GM19043 (cell line): ENCODE results near the gene TP63.
A peak's percentile ranks its signal among the peaks of the same experiment; 100 is the strongest.
"Not testable (repeated sequence)": the region's sequence is repeated elsewhere in the genome, so short reads cannot be mapped to it uniquely, and the experiment has no call there.

Source experiments
- ATAC-seq: cut with Tn5 transposase; IDR thresholded peaks from one replicate; pipeline ENCODE4 v1.9.1; 2021; ENCODE audit warnings: low read depth; ENCODE audit not compliant: unreplicated experiment

The TP63 gene

DNA sequence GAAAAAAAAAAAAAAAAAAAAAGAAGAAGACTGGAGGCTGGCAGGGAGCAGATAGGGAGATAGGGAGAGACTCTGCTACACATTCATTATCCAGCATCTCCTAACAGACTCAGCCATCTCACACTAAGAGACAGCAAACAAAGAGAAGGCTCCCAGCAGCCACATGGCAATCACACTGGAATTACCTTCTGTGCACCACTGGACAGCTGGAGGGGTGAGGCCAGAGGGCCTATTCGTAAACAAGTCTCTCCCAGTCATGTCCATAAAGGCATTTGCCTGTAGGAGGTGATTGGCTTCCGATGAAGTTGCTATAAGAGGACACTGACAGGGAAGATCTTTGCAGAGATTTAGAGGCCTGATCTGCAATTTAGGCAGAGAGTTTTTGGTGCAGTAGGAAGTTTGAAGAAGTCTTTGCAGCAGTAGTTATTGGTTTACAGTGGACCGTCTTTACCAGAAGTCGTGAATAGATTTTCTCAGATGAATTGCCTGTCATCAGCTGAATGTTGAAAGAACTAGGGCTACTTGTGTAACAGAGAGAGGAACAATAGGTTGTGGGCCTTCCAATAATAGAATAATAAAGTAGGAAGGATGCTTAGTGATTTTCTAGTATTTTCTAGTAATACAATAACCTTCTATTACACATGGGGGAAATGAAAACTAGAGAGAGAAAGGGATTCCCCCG is 89.7 kb downstream of the TP63 start:
- ATAC-seq = no peak

DNA sequence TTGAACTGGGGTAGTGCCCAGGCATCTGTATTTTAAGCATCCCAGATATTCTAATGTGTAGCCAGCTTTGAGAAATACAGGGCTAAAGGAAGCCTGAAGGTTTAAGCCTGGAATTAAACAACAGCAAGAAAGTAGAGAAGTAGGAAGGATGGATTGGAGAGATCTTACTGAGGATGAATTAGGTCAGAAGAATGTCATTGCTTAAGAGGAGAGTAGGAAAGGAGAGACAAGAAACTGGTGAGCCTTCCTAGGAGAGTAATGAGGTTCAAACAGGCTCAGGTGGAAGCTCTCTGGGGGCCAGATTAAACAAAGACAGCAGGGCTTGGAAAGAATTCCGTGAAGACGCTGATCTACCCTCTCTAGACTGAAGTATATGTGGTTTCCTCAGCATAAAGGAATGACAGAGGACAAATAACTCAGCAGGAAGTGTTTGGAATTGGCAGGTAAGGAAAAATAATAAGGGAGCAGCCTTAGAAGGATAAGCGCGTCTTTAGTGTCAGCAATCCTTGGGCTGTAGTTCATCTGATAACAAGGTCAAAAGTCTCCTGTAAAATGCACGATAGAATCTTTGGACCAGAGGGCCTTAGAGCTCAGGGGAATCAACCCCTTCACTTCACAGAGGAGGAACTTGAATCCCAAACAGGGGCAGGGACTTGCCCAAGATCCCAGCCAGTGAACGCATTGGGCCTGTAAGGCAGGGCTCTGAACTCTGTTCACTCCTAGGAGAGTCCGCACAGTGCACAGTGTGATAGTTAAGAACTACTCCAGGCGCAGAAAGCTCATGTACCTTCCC is 90.9 kb downstream of the TP63 start:
- ATAC-seq = no peak

DNA sequence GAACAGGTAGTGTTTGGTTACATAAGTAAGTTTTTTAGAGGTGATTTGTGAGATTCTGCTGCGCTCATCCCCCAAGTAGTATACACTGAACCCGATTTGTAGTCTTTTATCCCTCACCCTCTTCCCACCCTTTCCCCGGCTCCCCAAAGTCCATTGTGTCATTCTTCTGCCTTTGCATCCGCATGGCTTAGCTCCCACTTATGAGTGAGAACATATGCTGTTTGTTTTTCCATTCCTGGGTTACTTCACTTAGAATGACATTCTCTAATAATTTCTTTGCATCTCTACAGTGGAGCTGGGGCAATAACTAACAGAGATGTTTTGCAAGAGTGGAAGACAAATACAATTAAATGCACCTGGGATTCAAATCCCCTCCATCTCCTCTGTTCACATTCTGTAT is 93.2 kb downstream of the TP63 start:
- no peak for ATAC-seq

DNA sequence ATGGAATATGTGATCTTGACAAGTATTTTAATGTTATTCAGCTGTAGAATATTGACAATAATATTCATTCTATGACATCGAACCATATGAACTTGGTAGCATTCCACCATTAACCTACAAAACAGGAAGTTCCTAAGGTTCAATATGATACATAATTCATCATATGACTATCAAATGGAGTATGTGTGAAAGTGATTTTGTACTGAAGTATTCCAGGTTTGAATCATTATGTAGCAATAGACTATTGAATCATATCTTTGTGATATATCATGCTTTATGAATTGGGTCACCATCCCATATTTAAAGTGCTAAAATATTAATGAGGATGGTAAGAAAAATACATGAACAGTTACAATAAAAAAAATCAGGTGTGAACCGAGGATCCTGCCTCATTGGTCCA is 95.1 kb downstream of the TP63 start:
- no peak for ATAC-seq

DNA sequence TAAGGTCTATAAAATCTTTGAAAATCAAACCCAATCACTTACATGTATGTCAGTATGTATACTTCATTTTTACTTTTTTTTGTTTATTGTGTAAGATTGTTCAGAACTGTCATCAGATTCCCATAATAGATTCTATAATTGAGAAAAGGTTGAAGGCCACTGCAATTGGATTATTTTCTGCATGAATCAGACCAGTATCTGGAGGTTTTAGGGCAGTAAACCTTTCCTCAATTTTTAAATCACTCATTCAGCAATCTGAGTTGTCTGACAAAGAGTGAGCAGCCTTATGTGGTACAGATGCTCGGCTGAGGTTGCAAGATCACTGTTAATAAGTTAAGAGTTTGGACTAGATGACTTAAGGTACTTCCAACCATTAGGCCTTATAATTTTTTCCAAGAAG is 96.0 kb downstream of the TP63 start:
- ATAC-seq = no peak

DNA sequence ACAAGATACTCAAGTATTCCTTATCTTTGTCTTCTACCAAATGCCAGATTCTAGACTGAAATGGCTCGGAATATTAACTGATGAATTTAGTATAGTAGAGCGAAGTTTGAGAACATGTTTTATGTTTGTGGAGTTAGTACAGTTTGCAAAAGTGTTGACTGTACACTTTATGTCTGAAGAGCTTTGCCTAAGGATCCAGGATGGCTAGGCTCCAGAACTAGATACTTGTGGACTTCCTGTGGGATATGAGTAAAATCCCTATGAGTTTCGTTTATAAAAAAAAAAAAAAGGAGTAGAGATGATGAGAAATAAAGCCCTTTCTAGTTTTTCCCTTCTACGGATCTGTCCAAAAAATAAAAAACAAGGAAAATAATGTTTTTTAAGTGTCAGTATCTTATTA is 96.7 kb downstream of the TP63 start:
- ATAC-seq = no peak

DNA sequence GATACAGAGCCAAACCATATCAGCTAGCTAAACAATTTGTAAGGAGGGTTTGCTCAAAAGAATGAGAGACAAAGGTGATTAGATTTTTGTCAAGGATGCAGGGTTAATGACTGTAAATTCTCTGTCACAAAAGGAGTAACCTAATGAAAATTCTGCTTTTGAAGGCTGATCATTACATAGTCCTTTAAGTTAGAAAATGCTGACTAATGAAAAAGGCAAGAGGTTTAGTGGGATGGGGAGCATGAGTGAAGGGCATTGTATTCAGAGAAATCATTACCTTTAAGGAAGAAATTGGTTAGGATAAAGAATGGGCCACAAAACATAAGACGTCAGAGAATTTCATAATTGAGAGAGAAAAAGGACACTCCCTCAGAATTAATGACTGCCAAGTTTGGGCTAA is 97.7 kb downstream of the TP63 start:
- no peak for ATAC-seq

DNA sequence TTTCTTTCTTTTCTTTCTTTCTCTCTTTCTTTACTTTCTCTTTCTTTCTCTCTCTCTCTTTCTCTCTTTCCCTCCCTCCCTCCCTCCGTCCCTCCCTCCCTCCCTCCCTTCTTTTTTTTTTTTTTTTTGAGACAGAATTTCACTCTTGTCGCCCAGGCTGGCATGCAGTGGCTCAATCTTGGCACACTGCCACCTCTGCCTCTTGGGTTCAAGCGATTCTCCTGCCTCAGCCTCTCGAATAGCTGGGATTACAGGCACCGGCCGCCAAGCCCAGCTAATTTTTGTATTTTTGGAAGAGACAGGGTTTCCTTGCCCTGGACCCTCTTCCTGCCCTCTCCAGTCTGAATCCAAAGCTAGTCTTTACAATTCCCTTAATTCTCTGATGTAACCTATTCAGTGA is 102.9 kb downstream of the TP63 start:
- no peak for ATAC-seq

DNA sequence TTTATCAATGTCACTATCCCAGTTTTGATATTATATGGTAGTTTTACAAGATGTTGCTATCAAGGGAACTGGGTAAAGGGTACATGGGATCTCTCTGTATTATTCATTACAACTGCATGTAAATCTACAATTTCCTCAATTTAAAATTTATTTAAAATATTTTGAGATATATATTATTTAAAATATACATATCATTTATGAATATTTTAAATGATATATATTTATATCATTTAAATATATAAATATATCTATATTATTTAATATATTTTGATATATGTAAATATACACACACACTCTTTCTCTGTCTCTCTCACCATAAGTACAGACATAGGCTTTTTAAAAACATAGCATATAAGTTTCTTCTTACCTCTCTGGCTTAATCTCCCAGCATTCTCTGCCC is 104.7 kb downstream of the TP63 start:
- no peak for ATAC-seq

DNA sequence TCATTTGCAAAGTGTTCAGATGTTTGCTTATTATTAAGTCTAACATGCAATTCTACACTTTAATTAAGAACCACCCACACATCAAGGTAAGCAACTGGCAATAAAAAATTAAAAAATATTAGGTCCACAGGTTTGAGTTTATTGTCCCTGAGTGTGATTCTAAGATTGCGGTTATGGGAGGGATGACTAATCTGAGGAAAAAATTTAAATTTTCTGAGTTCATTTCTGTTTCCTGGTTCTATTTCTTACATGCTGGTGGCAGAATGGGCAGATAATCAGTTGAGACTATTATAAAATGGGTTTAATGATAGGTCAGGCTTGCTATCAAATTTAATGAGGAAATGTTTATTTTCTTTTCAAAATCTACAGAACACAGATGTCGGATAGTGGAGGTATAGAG is 105.9 kb downstream of the TP63 start:
- no peak for ATAC-seq

DNA sequence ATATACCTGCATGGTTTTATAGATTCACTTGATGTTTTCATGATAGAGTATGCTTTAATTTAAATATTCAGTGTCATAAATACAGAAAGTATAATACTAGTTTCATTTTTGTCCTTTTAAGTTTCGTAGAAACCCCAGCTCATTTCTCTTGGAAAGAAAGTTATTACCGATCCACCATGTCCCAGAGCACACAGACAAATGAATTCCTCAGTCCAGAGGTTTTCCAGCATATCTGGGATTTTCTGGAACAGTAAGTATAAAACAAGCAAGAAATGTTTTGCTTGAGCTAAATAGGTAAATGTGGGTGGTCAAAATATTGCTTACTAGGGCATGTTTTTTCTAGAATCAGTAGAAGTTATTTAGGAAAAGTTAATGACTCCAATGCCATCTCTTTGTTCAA is 106.4 kb downstream of the TP63 start:
- ATAC-seq = no peak

DNA sequence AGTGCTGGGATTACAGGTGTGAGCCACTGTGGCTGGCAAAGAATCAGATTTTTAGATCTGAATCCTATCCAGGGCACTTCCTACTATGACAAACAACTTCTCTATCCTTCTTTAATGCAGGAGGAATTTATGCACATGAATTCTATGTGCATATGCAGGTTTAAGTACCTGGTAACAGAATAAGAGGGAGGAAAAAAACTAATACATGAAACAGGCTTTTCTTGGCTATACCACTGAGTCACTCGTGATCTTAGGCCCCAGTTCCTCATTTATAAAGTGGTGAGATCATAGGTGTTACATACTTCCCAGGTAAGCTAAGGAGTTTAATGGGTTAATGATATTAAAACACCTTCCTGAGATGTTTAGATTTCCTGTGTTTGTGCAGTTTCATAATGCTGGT is 108.2 kb downstream of the TP63 start:
- no peak for ATAC-seq

DNA sequence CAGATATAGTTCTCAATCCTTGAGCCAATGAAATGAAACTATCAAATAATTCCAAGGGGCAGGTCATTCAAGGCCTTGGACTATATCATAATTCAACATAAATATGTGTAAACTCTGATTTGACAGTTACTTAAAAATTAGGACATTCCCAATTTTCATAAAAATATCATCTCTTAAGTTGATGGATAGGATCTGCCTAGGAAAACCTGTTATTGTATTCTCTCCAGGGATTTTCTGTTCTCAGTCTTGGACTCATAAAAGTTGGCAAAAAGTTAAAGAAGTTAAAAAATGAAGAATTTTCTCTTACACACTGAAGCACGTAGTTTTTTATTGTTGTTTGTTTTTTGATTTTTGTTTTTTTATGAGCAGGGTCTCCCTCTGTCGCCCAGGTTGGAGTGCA is 109.0 kb downstream of the TP63 start:
- no peak for ATAC-seq

DNA sequence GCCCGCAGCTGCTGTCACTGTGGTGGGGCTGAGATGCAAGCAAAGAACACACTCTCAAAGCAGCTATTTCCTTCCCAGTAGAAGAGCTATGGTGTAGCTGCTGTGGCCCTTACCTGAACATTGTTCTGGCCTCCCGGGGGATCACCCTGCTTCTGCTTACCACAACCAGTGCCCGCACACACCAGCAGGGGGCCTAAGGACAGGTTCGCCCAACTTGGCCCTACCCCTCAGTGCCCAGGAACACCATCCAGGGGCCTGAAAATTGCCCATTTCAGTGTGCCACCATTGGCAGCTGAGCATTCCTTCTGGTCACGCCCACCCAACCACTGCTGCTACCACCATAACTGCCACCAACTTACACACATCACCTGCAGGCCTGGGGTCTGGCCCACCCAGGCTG is 113.0 kb downstream of the TP63 start:
- no peak for ATAC-seq

DNA sequence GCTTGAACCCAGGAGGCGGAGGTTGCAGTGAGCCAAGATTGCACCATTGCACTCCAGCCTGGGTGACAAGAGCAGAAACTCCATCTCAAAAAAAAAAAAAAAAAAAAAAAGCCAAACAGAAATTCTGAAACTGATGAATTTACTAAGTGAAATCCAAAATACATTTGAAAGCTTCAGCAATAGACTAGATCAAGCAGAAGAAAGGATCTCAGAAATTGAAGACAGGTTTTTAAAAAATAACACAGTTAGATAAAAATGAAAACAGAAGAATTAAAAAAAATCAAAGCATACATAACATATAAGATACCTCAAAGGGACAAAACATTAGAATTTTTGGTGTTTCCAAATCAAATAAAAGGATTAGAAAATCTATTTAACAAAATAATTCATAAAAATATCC is 114.4 kb downstream of the TP63 start:
- ATAC-seq = no peak

DNA sequence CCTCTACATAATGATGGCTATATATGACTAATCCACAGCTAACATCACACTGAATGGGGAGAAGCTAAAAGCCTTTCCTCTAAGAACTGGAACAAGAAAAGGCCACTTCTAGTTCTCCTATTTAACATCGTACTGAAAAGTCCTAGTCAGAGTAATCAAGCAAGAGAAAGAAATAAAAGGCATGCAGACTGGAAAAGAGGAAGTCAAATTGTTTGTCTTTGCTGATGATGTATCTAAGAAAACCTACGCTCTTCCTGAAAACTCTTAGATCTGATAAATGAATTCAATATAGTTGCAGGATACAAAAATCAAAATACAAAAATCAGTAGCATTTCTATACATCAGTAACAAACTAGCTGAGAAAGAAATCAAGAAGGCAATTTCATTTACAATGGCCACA is 116.9 kb downstream of the TP63 start:
- no peak for ATAC-seq

DNA sequence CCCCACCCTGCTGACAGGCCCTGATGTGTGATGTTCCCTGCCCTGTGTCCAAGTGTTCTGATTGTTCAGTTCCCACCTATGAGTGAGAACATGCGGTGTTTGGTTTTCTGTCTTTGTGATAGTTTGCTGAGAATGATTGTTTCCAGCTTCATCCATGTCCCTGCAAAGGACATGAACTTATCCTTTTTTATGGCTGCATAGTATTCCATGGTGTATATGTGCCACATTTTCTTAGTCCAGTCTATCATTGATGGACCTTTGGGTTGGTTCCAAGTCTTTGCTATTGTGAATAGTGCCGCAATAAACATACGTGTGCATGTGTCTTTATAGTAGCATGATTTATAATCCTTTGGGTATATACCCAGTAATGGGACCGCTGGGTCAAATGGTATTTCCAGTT is 119.8 kb downstream of the TP63 start:
- ATAC-seq = not testable (repeated sequence)

DNA sequence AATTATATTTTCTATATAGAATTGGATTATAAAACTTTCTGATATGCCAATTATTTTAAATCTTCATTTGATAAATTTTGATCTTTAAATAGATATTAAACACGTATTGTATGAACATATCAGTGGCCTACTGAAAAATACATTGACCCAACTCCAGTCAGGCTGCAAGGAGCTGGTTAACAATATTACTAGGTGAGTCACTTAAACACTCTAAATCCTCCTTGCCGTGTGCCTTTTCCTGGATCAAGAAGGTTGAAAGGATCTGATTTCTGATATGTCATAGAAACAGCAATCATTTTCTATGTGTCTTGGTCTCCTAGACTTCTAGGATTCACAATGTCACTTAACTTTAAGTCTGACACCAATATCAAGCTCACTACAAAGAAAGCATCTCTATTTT is 123.2 kb downstream of the TP63 start:
- ATAC-seq = no peak

DNA sequence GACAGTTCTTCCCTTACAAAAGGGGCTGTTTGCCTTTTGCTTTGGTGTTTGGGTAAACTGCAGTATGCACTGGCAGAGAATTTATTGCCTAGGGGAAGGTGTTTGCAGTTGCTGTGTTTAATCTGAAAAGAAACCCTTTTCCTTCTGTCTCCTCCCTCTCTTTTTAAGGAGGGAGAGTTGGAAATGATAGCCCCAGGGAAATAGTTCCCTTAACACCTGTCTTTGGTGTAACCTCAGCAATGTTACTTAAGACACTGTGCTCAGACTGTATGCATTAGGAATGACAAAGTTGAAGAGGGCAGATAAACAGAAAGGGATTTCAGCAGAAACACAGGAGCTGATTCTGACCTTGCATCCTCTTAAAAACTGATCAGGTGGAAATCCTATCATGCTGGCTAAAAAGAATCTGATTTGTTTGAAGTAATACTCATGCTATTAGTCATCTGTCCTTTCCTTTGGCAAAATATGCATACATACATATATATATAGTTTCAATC is 125.4 kb downstream of the TP63 start:
- peak; percentile 66 for ATAC-seq

DNA sequence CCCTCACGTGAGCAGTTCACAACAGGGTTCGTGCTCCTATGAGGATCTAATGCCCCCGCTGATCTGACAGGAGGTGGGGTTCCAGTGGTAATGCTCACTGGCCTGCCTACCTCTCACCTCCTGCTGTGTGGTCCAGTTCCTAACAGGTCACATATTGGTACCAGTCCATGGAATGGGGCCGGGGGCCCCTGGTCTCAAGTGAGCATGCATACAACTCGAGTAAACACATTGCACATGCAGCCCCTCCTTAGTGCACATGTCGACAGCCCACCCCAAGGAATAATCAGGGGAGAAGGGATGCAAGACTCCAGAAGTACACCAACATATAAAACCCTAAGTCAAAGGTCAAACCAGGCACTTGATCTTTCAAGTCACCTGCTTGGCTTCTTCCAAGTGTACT is 127.0 kb downstream of the TP63 start:
- ATAC-seq = no peak

DNA sequence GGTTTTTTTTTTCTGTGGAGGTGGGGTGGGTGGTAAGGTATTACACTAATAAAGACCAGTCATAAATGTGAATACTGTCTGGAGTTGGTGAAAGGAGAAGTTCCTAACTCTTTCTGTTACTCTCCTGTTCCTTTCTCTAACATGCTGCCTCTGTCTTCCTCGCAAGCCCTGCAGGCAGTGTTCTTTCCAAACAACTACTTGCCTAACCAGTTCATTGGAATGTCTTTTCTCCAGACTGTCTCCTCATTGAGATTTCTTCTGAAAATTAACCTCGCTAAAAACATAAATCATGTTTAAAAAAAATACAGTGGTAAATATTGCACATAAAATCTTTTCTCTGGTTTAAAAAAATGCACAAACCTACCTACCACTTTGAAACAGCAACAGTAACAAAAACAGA is 135.2 kb downstream of the TP63 start:
- ATAC-seq = no peak

DNA sequence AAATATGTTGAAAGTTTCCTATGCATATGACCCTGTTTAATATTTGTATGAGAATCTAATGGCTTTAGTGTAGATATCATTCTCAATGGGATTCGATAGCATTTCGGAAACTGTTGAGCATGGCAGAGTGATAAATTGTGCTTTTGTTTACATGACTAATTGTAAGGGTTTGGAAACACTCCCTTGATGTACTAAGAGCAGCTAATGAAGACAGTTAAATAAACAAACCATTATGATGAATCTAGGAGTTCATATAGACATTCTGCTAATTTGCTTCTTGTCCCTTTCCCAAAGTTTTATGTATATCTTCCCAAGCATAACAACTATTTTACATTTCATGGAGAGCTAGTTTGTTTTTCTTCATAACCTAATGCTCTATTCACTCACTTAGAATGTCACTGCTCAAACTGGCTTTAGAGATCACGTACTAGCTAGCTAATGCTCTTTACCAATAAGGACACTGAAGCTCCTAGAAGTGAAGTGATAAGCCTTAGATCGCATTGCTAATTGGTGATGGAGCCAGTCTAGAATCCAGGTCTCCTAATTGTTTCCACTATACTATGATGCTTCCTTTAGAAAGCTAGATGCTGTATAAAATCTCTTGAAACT is 140.8 kb downstream of the TP63 start:
- no peak for ATAC-seq
